NCI-H446 (cell line): ENCODE results near the gene CITED2.
"Not testable (repeated sequence)": the region's sequence is repeated elsewhere in the genome, so short reads cannot be mapped to it uniquely, and the experiment has no call there.

ENCODE experiments used
- DNase-seq, 2 experiments: peaks; one replicate each; lab custom pipeline; 2025; lab: John Stamatoyannopoulos, UW

CITED2 gene

DNA sequence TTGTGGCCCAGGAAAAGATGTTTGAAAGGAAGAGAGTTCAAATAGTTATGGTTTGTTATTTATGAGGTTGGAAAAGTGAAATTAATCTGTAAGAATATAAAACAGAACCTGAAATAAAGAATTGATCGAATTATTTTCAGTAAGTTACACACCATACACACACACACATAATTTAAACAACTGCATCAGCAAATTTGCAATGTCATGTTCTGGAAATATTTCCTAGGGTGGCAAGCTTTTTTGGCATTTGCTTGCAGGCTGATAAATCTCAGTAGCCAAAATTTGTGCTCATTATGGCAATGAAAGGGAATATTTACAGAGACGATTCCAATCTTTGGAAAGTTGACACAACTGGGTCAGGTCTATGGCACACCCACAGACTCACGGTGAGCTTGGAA lies 9.5 kb downstream of the CITED2 start:
- no peak for DNase-seq

DNA sequence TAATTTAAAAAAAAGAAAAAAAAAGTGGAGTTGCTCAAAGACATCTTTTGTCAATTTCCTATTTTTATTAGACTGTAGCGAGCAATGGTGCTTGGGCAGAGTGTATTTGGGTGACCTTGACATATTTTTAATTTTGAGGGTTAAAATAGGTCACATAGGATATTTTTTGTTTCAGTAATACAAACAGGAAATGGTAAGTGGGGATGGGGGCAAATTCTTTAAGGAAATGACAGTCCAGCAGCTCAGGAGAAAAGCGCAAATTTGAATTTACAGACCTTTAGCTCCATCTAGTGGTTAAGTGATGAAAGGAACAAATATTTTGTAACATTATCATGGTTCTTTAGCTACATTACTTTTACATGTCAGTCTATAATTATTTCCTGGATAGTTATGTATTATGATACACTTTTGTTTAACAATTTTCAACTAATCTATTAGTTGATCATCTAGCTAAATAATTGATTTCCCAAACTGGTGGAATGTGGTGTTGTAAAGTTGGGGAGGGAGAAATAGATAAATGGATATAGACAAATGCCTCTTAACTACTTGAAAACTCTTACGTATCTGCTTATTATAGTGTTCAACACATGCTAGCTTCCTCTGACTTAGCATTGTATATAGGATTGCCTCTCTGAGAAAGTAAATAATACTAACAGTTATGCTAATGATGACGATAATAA lies 10.0 kb downstream of the CITED2 start:
- DNase-seq = peak in 1 of 2 experiments; percentile 66

DNA sequence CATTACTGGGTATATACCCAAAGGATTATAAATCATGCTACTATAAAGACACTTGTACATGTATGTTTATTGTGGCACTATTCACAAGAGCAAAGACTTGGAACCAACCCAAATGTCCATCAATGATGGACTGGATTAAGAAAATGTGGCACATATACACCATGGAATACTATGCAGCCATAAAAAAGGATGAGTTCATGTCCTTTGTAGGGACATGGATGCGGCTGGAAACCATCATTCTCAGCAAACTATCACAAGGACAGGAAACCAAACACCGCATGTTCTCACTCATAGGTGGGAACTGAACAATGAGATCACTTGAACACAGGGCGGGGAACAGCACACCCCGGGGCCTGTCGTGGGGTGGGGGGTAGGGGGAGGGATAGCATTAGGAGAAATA lies 10.7 kb downstream of the CITED2 start:
- DNase-seq = not testable (repeated sequence)

DNA sequence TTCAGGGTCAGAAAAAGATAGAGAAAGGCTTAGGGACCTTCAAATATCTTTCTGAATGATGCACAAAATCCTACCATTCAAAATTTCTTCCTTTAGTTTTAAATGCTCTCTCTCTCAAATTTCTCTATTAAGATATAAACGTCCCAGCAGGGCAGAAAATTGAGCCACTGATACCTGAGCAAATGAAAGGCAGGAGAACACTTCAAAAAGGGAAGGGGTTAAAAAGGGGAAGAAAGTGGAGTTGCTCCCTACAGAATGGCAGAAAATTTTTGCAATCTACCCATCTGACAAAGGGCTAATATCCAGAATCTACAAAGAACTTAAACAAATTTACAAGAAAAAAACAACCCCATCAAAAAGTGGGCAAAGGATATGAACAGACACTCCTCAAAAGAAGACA lies 11.3 kb downstream of the CITED2 start:
- not testable (repeated sequence) for DNase-seq

DNA sequence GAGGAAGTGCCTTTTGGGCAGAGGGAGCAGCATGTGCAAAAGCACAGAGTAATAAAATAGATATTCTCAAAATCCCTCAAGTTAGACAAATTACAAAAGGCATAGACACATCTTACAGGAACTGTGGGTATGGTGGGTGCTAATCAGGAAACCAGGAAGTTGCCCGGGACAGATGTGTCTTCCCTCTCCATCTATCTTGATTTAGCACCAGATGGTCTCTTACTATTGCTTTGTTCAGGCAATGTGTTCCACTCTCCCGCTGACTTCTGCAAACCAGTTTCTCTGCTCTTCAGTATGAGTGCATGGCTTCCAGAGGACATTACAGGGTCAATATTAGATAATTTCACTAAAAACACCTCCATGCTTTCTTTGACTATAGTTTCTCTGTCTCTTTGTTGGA lies 13.2 kb downstream of the CITED2 start:
- DNase-seq = peak in 1 of 2 experiments; percentile 10

DNA sequence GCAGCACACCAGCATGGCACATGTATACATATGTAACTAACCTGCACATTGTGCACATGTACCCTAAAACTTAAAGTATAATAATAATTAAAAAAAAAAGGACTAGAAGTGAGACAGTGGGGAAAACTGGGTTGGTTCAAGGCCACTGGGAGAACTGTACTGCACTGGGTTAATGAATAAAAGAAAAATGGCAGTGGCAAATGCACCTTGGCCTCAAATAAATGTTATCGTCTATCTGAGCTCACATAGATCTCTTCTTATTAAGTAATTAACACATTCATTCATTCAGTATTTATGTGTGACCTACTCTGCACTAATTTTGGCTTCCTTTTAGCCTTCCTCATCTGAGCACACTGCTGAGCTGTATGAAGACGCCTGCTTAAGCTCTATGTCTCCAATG lies 17.5 kb downstream of the CITED2 start:
- no peak for DNase-seq

DNA sequence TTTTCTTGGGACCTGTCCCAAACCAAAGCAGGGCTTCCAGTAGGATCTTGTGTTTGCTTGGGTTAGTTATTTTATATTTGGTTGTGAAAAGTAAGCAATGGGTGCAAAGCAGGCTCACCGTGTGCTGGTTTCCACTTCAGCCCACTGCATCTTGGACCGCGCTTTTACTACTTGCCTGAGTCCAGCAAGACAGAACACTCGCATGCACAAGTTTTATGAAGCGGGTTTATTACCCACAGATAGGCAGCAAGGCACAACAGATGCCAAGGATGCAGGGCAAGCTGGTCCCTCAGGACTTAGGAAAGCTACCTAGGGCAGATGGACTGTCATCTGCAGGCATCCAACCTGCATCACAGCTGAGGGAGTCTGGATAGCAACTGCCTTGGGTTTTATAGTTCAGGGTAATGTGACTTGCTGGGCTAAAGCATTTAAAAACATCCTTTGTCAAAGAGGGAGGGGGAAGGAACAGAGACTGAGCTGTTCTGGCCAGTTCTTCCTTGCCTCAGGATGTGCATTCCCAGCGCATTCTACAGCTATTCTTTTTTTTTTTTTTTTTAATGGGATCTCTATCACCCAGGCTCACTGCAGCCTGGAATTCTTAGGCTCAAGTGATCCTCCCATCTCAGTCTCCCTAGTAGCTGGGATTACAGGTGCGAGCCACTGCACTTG lies 18.5 kb downstream of the CITED2 start:
- no peak for DNase-seq

DNA sequence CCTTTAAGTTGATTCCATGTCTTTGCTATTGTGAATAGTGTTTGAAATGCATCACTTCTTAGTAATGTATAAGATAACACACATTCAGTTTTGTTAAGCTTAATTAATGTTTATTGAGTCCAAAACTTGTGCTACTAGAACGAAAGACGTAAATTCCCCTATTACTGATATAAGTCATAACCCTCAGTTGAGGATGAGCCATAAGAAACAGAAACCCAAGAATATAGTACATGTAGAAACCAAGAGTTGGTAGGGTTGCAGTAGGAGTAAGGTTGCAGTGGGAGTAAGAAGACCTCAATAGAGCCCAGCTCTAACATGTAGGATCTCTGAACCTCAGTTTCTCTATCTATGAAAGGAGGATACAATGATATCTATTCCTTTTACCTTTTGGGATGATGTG lies 19.3 kb downstream of the CITED2 start:
- DNase-seq = no peak

DNA sequence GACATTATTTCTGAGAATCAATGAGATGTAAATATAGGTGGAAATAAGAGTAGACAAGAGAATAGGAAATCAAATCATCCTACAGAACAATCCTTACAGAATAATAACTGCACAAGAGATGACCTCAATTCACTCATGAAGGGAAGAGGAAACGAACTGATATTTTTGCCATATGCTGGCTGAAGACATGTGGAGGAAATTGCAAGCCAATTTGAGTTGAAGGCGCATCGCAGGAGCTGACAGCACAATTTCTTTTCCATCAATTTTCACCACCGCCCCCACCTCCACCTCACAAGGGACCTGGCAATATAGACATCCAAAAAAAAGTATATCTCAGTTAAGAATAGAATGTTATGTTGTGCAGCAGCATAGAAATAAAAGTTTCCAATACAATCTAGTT lies 20.3 kb downstream of the CITED2 start:
- no peak for DNase-seq

DNA sequence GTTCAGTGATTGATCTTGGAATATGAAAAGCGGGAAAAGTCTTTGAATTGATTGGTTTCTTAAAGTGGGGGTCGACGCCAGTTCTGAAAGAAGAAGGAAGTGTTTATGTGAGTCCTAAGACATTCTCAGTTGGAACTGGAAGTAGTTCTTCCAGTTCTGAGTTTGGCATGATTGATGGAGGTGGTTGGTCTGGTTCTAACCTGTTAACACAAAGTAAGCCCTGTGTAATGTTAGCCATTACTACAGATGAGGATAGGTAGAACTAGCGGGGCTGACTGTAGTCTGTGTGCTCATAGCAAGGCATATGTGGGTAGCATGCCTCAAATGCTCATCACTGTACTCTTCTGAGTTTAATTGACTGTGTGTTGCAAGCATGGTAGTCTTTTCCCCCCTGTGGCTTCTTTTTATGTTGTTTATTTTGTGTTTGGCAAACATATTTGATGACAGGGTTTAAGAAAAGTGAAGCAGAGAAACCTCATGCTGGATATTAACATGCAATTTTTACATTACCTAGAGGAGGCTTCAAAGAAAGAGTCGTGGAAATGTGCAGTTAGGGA lies 24.9 kb downstream of the CITED2 start:
- no peak for DNase-seq

DNA sequence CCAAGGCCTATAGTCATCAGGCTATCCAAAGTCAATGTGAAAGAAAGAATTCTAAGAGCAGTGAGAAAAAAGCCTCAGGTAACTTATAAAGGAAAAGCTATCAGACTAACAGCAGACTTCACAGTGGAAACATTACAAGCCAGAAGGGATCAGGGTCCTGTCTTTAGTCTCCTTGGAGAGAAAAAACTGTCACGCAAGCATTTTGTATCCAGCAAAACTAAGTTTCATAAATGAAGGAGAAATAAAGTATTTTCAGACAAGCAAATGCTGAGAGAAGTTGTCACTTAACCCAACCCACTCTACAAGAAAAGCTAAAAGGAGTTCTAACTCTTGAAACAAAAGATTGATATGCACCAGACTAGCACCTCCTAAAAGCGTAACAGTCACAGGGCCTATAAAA lies 28.1 kb downstream of the CITED2 start:
- no peak for DNase-seq

DNA sequence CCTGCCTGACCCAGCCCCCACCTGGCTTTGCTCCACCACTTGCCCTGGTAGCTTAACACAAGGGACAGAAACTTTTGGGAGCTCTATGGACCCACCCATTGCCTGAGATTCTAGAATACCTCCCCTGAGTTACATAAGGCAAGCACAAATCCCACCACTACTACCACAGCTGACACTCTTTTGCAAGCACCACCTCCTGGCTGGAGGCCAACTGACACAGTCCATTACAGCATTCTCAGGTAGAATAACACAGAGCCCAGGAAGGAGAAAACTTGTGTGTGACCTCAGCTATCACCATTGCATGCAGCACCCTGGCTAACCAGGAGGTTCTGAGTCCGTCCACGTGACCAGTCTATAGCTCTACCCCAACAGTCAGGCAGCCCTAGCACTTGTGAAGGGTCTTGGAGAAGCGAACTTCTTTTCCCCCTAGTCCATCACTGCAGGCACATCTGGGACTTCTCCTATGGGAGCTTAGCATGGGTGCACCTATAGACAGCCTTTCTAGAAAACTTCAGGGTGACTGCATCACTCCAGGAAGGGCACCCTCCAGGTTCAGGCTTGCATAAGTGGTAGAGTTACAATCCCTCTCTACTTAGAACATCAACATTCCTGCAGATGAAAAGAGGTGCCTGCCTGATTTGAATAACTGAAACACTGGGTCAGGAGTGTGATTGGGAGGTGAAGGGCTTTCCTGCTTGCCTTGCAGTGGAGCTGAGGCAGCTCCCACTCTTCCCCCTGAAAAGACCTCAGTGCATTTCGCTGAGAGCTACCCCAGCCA lies 30.1 kb downstream of the CITED2 start:
- no peak for DNase-seq

DNA sequence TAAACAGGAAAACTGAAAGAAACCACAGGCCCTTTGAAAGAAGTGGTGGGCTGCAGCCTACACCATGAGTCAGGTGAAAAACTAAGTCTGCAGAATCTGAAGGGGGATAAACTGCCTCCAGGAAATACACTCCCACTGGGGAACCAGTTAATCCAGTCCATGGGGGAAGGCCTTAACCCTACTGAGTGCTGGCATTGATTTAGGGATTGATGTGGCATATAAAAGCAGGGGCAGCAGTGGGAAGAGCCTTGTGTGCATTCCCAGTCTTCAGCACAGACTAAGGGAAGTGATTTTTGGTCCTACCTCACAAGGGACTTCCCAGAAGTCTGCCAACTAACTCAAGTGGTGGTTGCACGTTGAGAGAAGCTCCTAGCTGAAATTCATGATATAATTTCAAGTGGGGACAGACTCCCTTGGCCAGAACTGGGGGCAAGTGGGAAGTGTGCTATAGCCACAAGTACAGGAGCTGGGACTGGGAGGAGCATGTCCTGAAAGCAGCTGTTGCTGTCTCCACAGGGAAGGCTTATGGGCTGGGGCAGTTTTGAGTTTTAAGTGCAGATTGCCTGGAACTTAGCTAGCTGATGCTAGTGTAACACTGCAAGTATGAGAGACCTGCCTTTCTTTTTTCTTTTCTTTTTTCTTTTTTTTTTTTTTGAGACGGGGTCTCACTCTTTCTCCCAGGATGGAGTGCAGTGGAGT lies 31.2 kb downstream of the CITED2 start:
- no peak for DNase-seq

DNA sequence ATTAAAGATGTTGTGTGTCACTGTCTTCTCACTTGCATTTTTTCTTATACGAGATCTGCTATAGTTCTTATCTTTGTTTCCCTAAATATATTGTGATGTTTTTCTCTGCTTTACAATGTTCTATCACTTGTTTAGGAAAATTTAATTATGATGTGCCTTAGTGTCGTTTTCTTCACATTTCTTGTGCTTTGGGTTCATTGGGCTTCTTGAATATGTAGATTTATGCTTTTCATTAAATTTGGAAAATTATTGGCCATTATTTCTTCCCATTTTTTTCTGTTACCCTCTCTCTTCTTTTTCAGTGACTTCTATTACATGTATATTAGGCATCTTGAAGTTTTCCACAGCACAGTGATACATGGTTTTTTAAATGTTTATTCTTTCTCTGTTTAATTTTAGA lies 33.4 kb downstream of the CITED2 start:
- no peak for DNase-seq

DNA sequence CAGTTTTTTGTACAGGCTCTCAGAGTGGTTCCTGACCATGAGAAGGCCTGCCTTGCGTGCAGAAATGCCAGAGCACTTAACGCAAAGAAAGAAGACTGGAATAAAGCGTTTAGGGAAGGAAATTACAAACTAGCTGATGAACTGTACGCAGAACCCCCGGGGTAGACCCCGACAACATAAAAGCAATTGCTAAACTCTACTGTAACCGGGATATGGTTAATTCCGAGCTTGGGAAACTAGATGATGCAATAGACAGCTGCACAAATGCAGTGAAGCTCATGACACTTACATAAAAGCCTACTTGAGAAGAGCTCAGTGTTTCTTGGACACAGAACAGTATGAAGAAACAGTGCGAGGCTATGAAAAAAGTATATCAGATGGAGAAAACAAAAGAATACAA lies 35.7 kb downstream of the CITED2 start:
- DNase-seq = no peak

DNA sequence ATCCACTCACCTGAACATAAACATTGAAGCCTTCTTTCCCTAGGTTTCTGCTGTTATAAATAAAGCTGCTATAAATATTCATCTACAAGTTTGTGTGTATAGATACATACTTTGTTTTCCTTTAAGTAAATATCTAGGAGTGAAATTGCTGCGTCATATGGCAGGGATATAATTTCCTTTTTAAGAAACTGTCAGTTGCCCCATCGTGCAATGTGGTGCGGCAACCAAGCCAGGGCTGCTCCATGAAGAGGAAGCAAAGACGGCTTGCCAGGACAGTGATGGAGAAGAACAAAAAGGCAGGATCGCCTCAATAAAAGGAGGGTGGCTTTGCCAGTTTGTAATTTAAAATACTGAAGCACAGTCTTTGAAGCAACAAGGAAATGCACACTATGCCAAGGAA lies 36.6 kb downstream of the CITED2 start:
- no peak for DNase-seq

DNA sequence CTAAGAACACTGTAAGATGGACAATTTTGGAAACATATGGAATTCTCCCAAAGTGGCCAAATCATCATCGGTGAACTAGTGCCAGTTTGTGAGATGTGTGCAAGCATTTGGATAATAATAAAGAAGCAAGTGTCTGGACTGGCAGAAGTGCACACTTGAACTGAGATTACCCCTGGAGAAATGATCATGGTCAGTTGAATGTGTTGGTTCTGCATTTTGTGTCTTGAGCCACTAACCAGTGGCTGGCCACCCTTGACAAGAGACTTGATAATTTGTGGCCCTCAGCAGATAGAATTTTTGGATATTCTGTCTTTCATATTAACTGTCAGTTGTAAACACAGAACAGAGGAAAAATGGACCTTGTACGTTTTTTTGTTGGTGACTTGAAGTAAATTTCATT lies 37.4 kb downstream of the CITED2 start:
- peak in 1 of 2 experiments; percentile 49 for DNase-seq

DNA sequence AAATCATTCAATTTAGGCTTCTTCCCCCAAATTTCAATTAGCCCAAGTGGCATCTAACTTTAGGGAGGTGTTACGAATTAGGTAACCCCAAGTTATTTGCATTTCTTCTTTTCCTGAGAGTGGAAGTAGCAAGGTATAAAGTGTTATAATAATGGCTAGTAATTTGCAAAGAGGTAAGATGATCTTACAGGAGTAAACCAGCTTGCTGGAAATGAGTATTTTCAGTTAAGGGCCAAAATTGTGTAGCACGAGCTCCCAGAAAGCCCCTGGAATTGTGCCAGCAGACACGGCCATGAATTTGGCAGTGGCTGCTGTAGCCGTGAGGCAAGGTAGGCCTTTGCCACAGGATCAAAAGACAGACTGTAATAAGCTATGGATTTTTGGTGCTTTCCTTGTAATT lies 38.0 kb downstream of the CITED2 start:
- peak; percentile 25 to 89 for DNase-seq

DNA sequence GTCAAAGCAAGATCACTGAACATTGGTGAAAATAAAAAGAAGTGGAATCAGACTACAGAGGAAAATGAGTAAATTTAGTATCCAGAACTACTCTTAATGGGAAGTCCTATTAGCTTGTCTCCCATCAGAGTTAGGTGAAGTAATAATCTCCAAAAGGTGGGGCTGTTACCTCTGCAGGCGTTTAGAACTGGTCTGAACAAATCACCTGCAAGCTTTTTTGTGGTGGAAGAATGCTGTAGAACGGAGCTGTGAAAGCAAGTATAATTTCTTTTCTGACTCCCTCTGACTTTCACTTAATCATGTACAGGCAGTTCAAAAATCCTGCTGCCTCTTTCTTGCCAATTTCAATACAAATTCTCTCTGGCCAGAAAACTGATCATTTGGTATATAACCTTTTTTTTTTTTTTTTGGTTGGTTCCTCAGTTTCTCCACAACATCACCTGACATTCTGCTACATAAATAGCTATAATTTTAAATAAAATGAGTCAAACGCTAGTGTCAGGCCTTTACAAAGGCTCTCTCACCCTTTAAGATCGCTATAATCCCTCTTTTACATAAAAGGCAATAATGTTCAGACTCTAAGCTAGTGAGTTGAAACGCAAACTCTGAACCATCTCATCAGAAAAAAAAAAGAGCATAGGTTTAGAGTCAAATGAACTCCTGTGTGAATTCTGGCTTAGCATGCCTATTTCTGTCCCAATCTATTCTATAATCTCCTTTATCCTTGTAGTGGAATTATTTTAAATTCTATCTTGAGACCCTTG lies 38.8 kb downstream of the CITED2 start:
- DNase-seq = no peak

DNA sequence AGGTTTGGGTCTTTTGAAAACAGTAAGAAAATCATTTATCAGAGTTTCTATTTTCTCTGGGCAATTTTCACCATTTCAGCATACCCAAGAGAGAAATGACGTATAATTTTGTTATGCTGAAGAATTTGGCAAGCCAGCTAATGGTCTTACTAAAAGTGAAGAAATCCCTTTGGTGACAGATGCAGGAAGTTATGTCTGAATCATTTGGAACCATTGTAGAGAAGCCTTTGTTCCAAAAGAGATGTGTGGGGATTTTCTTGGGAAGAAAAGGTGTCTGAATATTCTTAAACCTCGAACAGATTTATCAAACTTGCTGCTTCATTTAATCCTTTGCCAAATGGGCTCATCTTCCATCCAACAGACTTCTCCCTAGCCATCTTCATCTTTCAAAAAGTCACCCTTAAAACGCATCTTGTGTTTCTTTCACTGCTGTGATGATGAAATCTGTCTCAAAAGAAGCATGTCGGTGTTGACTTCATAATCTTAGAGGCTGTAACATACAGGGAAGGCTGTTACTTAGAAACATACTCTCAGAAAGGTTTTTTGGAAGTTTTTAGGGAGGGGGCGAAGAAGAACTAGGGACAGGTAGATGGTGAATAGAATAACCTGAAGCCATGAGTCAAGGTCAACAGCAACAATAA lies 39.5 kb downstream of the CITED2 start:
- DNase-seq = peak in 1 of 2 experiments; percentile 37
